GM12875 (cell line): ENCODE results near the gene CYP27B1.
"Not testable (repeated sequence)": the region's sequence is repeated elsewhere in the genome, so short reads cannot be mapped to it uniquely, and the experiment has no call there.

ENCODE experiments used
- H3K4me3 ChIP-seq: one replicate; pipeline ENCODE4 v1.5.1; 2011; ENCODE audit warnings: low read depth, low read length, control low read depth
- CTCF ChIP-seq: IDR thresholded peaks from 2 replicates; pipeline ENCODE4 v1.5.1; 2011; ENCODE audit warnings: low read depth, mild to moderate bottlenecking, control low read depth, inconsistent platforms, low read length, moderate library complexity, borderline replicate concordance; ENCODE audit not compliant: insufficient read depth

CYP27B1 gene

GRCh38 chr12:57777367-57777766 lies 10.5 kb upstream of the CYP27B1 start:
- TF ChIP-seq CTCF = no peak
- H3K4me3 ChIP-seq = no peak overlapping the region

GRCh38 chr12:57776247-57776587 lies 9.3 kb upstream of the CYP27B1 start:
- H3K4me3 ChIP-seq = no peak overlapping the region
- no peak for TF ChIP-seq CTCF

GRCh38 chr12:57775563-57776246 lies 8.8 kb upstream of the CYP27B1 start:
- H3K4me3 ChIP-seq = no peak overlapping the region
- 0 out of 2 replicates have a peak, but pooled peaks have one; percentile 16 for TF ChIP-seq CTCF

GRCh38 chr12:57775044-57775443 lies 8.2 kb upstream of the CYP27B1 start:
- H3K4me3 ChIP-seq = no peak overlapping the region
- TF ChIP-seq CTCF = no peak

- not testable (repeated sequence) for H3K4me3 ChIP-seq
These were observed 7.8 kb upstream of the CYP27B1 start for GRCh38 chr12:57774634-57775033.

GRCh38 chr12:57772429-57773322 lies 5.8 kb upstream of the CYP27B1 start, which contains the start of gene EEF1AKMT3:
EEF1AKMT3 (plus strand) TSS chr12:57772614; CDS start chr12:57772725, 111 bp downstream.
- TF ChIP-seq CTCF = no peak
- H3K4me3 ChIP-seq = peak within 1 kb of the TSS; percentile 89

GRCh38 chr12:57771873-57772428 lies 5.1 kb upstream of the CYP27B1 start, which contains the start of gene METTL1:
METTL1 (minus strand) TSS chr12:57772105; CDS start chr12:57772083, 22 bp downstream.
- no peak for TF ChIP-seq CTCF

More at GRCh38 chr12:57771873-57772428, 5.1 kb upstream of the CYP27B1 start, which contains the start of gene METTL1:
- peak within 1 kb of the TSS; percentile 89 for H3K4me3 ChIP-seq
